Naive thymus-derived CD4-positive, alpha-beta T cell (primary cell): ENCODE measurements around the gene EXOSC9. TPM values are rescaled to one million over a fixed set of nuclear protein-coding genes. Genes with fewer than 3 reads are reported as not detected.

Experiments
- ATAC-seq: fragments of 150-1000 bp; cut with Tn5 transposase; 2 replicates; pipeline ENCODE4 v1.10.0; 2021; ENCODE audit warnings: mild to moderate bottlenecking, moderate library complexity
- CTCF ChIA-PET: fragments of 350-600 bp; sonication (Branson Sonifier 250); formaldehyde crosslinking; loops from one replicate; lab custom pipeline; 2021; ENCODE audit warnings: antibody characterized with exemption; lab: Charles Lee
- POLR2A ChIA-PET: fragments of 350-600 bp; sonication (Branson Sonifier 250); formaldehyde crosslinking; loops from one replicate; lab custom pipeline; 2021; ENCODE audit warnings: antibody characterized with exemption, inconsistent platforms; lab: Charles Lee
- DNase-seq, 9 donors: peaks; one replicate each; pipeline versions ENCODE4 v3.0.0 to v3.0.0-alpha.2; 2020 to 2022; ENCODE audit warnings: mixed read lengths in 1 of 9
- H3K27ac ChIP-seq: one replicate; pipeline ENCODE4 v1.7.0; 2013; ENCODE audit warnings: mild to moderate bottlenecking, low read depth, low read length, moderate library complexity
- H3K27me3 ChIP-seq, 2 donors: one replicate each; pipeline ENCODE4 v1.7.0; 2013; ENCODE audit warnings: low read length in 2 of 2, mild to moderate bottlenecking in 2 of 2, moderate library complexity in 2 of 2; ENCODE audit not compliant: control insufficient read depth in 2 of 2, insufficient read depth in 2 of 2
- H3K36me3 ChIP-seq, 3 experiments: 1 replicate in 2 of 3; 2 replicates in 1 of 3; pipeline ENCODE4 v1.7.0; 2013; ENCODE audit warnings: low read length in 3 of 3, mild to moderate bottlenecking in 3 of 3, moderate library complexity in 1 of 3; ENCODE audit not compliant: insufficient read depth in 3 of 3, control insufficient read depth in 2 of 3
- H3K4me1 ChIP-seq, 2 donors: one replicate each; pipeline ENCODE4 v1.7.0; 2013; ENCODE audit warnings: low read length in 2 of 2, mild to moderate bottlenecking in 2 of 2, moderate library complexity in 1 of 2; ENCODE audit not compliant: control insufficient read depth in 2 of 2, insufficient read depth in 2 of 2
- H3K4me3 ChIP-seq: 2 replicates; pipeline ENCODE4 v1.7.0; 2013; ENCODE audit warnings: mild to moderate bottlenecking, low read length
- H3K9me3 ChIP-seq, 3 experiments: 1 replicate in 2 of 3; 2 replicates in 1 of 3; pipeline ENCODE4 v1.7.0; 2013; ENCODE audit warnings: low read length in 3 of 3; ENCODE audit not compliant: control insufficient read depth in 2 of 3
- H3K27ac Mint-ChIP-seq, 9 donors: one replicate each; pipeline ENCODE4 v1.8.0; 2020 to 2022; ENCODE audit warnings: mixed read lengths in 9 of 9, mild to moderate bottlenecking in 8 of 9, moderate library complexity in 5 of 9, inconsistent platforms in 2 of 9
- H3K27me3 Mint-ChIP-seq, 5 donors: one replicate each; pipeline ENCODE4 v1.8.0; 2021 to 2022; ENCODE audit warnings: mixed read lengths in 5 of 5, mild to moderate bottlenecking in 1 of 5
- H3K36me3 Mint-ChIP-seq, 5 donors: one replicate each; pipeline ENCODE4 v1.8.0; 2020 to 2022; ENCODE audit warnings: mixed read lengths in 5 of 5, mild to moderate bottlenecking in 3 of 5, inconsistent platforms in 1 of 5
- H3K4me1 Mint-ChIP-seq, 7 donors: one replicate each; pipeline ENCODE4 v1.8.0; 2020 to 2022; ENCODE audit warnings: mixed read lengths in 7 of 7, mild to moderate bottlenecking in 3 of 7, inconsistent platforms in 1 of 7
- H3K4me3 Mint-ChIP-seq, 10 donors: one replicate each; pipeline ENCODE4 v1.8.0; 2020 to 2022; ENCODE audit warnings: mild to moderate bottlenecking in 10 of 10, mixed read lengths in 10 of 10, moderate library complexity in 6 of 10, inconsistent platforms in 2 of 10
- H3K9me3 Mint-ChIP-seq, 11 donors: one replicate each; pipeline ENCODE4 v1.8.0; 2020 to 2022; ENCODE audit warnings: mixed read lengths in 11 of 11, mild to moderate bottlenecking in 4 of 11, inconsistent platforms in 1 of 11, moderate library complexity in 1 of 11
- intact Hi-C, 2 donors: fragments of 100-400 bp; cut with micrococcal nuclease; formaldehyde crosslinking; loops; one replicate each; pipeline ENCODE4 v1.15.1; 2023
- polyA plus RNA-seq, 2 donors: library from polyadenylated mRNA; unstranded; fragments of 300-500 nt; fragmentation: Illumina TruSeq; gene quantifications; one replicate each; pipeline ENCODE4 v1.2.3, GENCODE V29; 2021
- total RNA-seq, 6 experiments: library from RNA in 5 of 6; stranded (reverse) in 5 of 6; gene quantifications; 1 replicate in 5 of 6; 2 replicates in 1 of 6; pipeline ENCODE4 v1.2.3 and lab custom pipeline; 2021 to 2026

EXOSC9 gene
- total and polyA plus RNA-seq, 7 experiments from 2014 or later, result 36.8 to 55.0 (median 43.7) TPM

- no peaks in the 10 kb centered on the region for H3K27me3 ChIP-seq
- H3K36me3 Mint-ChIP-seq, result peaks cover 7 to 50% (median 35%) of the 10 kb centered on the region in 5 donors
- H3K4me1 ChIP-seq, result no peaks in the 10 kb centered on the region
- no peak overlapping the region for H3K4me3 Mint-ChIP-seq
- H3K4me3 ChIP-seq, result no peak overlapping the region
- no peak overlapping the region for H3K27ac ChIP-seq
- no peaks in the 10 kb centered on the region for H3K9me3 Mint-ChIP-seq
- no peaks in the 10 kb centered on the region for H3K9me3 ChIP-seq
- H3K36me3 ChIP-seq, result peaks cover 0 to 16% (median 0%) of the 10 kb centered on the region in 3 experiments
- no peaks in the 10 kb centered on the region for H3K27me3 Mint-ChIP-seq
- no peak for DNase-seq
- ChIA-PET CTCF (no interaction called here), POLR2A (no interaction called here)
- intact Hi-C loops, result no loop called here
- no peak overlapping the region for H3K27ac Mint-ChIP-seq
- ATAC-seq, result no peak
- no peaks in the 10 kb centered on the region for H3K4me1 Mint-ChIP-seq
Observed at GRCh38 chr4:121842862-121843261, 41.7 kb downstream of the EXOSC9 start.

DNA sequence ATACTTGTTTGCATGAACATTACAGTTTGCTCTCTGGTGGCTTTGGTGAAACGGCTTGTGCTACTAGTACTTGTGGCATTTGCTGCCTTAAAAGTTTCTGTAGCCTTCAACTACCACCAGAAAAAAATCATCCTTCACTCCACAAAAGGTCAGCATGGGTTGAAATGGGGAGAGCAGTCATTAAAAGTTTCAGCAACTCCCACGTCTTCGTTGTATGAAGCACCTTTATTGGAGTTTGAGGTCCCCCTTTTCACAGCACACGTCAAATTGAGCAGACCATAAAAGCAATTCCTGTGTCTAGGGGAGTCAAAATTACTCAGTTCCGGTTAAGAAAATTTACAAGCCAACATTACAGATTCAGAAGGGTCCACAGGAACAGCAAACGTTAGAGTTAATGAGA, 45.5 kb downstream of the EXOSC9 start:
- no peak overlapping the region for H3K4me3 ChIP-seq
- ChIA-PET CTCF (no interaction called here), POLR2A (no interaction called here)
- H3K27me3 Mint-ChIP-seq, result no peaks in the 10 kb centered on the region
- no peaks in the 10 kb centered on the region for H3K4me1 ChIP-seq
- no peak overlapping the region for H3K4me3 Mint-ChIP-seq
- intact Hi-C loops, result no loop called here
- no peaks in the 10 kb centered on the region for H3K4me1 Mint-ChIP-seq
- no peaks in the 10 kb centered on the region for H3K9me3 ChIP-seq
- no peak overlapping the region for H3K27ac Mint-ChIP-seq
- H3K27me3 ChIP-seq, result no peaks in the 10 kb centered on the region
- ATAC-seq (no peak), DNase-seq (no peak)
- no peaks in the 10 kb centered on the region for H3K9me3 Mint-ChIP-seq
- H3K27ac ChIP-seq, result no peak overlapping the region
- peaks cover 10 to 49% (median 20%) of the 10 kb centered on the region in 5 donors for H3K36me3 Mint-ChIP-seq
- peaks cover 0 to 13% (median 0%) of the 10 kb centered on the region in 3 experiments for H3K36me3 ChIP-seq

DNA sequence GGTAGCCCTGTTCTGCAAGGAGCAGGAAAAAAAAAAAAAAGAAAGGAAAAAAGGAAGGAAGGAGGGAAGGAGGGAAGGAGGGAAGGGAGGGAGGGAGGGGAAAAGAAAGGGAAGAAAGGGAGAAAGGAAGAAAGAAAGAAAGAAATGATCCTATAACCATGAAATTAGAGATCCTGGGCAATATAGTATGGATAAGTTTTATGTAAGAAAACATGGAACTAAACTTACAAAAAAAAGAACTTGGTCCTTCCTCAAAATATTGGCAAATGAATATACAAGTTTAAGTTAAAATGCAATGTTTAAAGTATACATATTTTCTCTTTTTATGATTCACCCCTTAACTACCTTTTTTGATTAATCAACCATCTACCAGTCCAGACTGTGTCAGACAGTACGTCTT, 50.2 kb downstream of the EXOSC9 start:
- ATAC-seq (no peak), DNase-seq (no peak)
- Mint-ChIP-seq H3K9me3 (no peaks in the 10 kb centered on the region), H3K36me3 (peaks cover 3 to 40% (median 12%) of the 10 kb centered on the region in 5 donors), H3K4me3 (no peak overlapping the region), H3K4me1 (no peaks in the 10 kb centered on the region), H3K27me3 (no peaks in the 10 kb centered on the region), H3K27ac (no peak overlapping the region)
- no peaks in the 10 kb centered on the region for H3K4me1 ChIP-seq
- ChIA-PET CTCF (no interaction called here), POLR2A (no interaction called here)
- no peak overlapping the region for H3K27ac ChIP-seq
- no peaks in the 10 kb centered on the region for H3K9me3 ChIP-seq
- intact Hi-C loops, result no loop called here
- peaks cover 0 to 8% (median 0%) of the 10 kb centered on the region in 3 experiments for H3K36me3 ChIP-seq
- H3K4me3 ChIP-seq, result no peak overlapping the region
- H3K27me3 ChIP-seq, result no peaks in the 10 kb centered on the region

DNA sequence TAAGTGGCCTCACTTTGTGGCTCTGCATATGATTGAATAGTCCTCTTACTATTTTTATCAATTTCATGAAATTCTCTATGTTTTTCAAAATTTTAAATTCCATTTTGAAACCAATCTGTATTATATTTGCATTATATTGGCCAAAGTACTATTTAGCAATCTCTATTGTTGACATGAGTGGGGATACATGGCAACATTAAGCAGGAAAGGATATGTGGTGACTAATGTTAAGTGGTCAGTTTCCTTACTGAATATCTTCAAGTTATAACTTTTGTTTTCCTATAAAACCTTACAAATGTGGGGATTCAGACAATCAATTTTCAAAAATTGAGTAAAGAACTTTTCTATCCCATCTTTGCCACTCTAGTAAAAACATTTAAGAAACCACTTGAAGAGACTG, 59.0 kb downstream of the EXOSC9 start:
- POLR2A ChIA-PET, result no interaction called here
- DNase-seq (no peak), ATAC-seq (no peak)
- Mint-ChIP-seq H3K9me3 (no peaks in the 10 kb centered on the region), H3K36me3 (peaks cover 0 to 25% (median 6%) of the 10 kb centered on the region in 5 donors), H3K4me1 (peaks cover 0 to 5% (median 0%) of the 10 kb centered on the region in 7 donors), H3K27me3 (no peaks in the 10 kb centered on the region), H3K4me3 (no peak overlapping the region), H3K27ac (no peak overlapping the region)
- Histone ChIP-seq H3K9me3 (no peaks in the 10 kb centered on the region), H3K4me3 (no peak overlapping the region), H3K4me1 (no peaks in the 10 kb centered on the region), H3K27ac (no peak overlapping the region), H3K27me3 (no peaks in the 10 kb centered on the region), H3K36me3 (peaks cover 0 to 2% (median 0%) of the 10 kb centered on the region in 3 experiments)
- CTCF ChIA-PET, result interaction anchor here (0.7 kb wide), 1 partner anchor 10 kb away, joined by 3 read pairs; no protein-coding TSS in a partner anchor
- intact Hi-C loops, result no loop called here

DNA sequence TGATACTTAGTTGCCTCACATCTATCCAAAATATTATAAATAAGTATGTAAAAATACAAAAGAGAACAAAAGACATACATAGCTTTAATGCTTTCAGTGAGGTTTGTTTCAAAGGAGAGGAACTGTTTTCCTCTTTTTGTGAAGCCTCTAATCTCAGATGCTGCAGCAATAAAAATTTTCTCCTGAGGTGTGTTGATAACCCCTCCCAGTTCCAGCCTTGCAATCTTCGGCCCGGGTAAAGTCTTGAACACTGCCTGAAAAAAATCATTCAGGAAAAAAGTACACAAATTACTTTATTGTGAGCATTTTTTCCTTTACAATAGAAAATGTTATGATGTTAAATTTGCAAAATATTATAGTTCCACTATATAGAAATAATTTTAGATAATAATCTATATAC, 60.3 kb downstream of the EXOSC9 start:
- CTCF ChIA-PET, result no interaction called here
- ATAC-seq (no peak), DNase-seq (no peak)
- peaks cover 0 to 5% (median 0%) of the 10 kb centered on the region in 7 donors for H3K4me1 Mint-ChIP-seq
- Histone ChIP-seq H3K4me3 (no peak overlapping the region), H3K4me1 (no peaks in the 10 kb centered on the region), H3K27ac (no peak overlapping the region), H3K27me3 (no peaks in the 10 kb centered on the region), H3K36me3 (no peaks in the 10 kb centered on the region), H3K9me3 (no peaks in the 10 kb centered on the region)
- POLR2A ChIA-PET, result interaction anchor here (1.4 kb wide), 1 partner anchor 34 kb away, joined by 3 read pairs; no protein-coding TSS in a partner anchor
- no peak overlapping the region for H3K27ac Mint-ChIP-seq
- no peaks in the 10 kb centered on the region for H3K27me3 Mint-ChIP-seq
- H3K9me3 Mint-ChIP-seq, result no peaks in the 10 kb centered on the region
- intact Hi-C loops, result no loop called here
- peaks cover 0 to 32% (median 14%) of the 10 kb centered on the region in 5 donors for H3K36me3 Mint-ChIP-seq
- no peak overlapping the region for H3K4me3 Mint-ChIP-seq

DNA sequence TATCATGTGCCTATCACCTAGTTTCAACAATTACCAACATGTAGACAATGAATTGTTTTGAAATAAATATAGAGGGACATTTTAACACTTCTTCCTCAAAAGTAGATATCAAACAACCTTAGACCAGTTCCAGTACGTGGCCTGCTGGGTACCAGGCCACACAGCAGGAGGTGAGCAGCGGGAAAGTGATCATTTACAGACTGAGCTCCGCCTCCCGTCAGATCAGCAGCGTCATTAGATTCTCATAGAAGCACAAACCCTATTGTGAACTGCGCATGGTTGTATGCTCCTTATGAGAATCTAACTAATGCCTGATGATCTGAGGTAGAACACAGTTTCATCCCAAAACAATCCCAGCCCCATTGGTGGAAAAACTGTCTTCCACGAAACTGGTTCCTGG, 62.7 kb downstream of the EXOSC9 start:
- intact Hi-C loops, result no loop called here
- no peak overlapping the region for H3K27ac ChIP-seq
- no peaks in the 10 kb centered on the region for H3K9me3 Mint-ChIP-seq
- H3K4me1 Mint-ChIP-seq, result peaks cover 2 to 8% (median 3%) of the 10 kb centered on the region in 7 donors
- ChIA-PET POLR2A (no interaction called here), CTCF (no interaction called here)
- ATAC-seq (no peak), DNase-seq (no peak)
- H3K4me1 ChIP-seq, result no peaks in the 10 kb centered on the region
- no peak overlapping the region for H3K4me3 Mint-ChIP-seq
- peaks cover 3 to 29% (median 18%) of the 10 kb centered on the region in 5 donors for H3K36me3 Mint-ChIP-seq
- H3K27me3 Mint-ChIP-seq, result no peaks in the 10 kb centered on the region
- no peak overlapping the region for H3K4me3 ChIP-seq
- H3K9me3 ChIP-seq, result no peaks in the 10 kb centered on the region
- H3K36me3 ChIP-seq, result no peaks in the 10 kb centered on the region
- H3K27me3 ChIP-seq, result no peaks in the 10 kb centered on the region
- no peak overlapping the region for H3K27ac Mint-ChIP-seq
